Lower leg skin (tissue), 3 donors: ENCODE results near the gene GRB14.

ENCODE experiments used
- POLR2A ChIP-seq, 2 donors: fragments of 450-650 bp; IDR thresholded peaks; one replicate each; pipeline ENCODE4 v1.6.1; 2016 to 2017; ENCODE audit warnings: antibody characterized with exemption in 2 of 2, mild to moderate bottlenecking in 1 of 2, moderate library complexity in 1 of 2
- TF ChIP-seq, protein P1 (sequence below), 3 donors: fragments of 450-650 bp; IDR thresholded peaks; one replicate each; pipeline ENCODE4 v1.5.1; 2016; ENCODE audit warnings: antibody characterized with exemption in 3 of 3, mild to moderate bottlenecking in 3 of 3, moderate library complexity in 2 of 3

DNA sequence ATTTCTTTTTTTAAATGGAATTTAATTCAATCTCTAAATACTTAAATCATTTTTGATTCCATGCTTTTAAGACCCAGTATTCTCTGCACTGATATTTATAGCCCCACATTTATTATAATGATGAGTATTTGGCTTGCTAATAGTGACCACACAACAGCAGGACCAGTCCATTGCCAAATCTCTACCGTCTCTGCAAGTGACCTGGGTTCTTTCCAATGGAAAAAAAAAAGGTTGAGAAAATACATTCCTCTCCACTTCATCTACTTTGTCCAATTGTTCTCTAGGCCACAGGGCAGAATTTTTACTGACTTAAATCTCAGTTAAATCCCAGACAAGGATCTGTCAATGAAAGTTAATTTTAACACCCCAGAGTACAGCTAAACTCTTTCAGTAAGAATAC, 20.5 kb downstream of the GRB14 start:
- TF ChIP-seq, protein P1, sequence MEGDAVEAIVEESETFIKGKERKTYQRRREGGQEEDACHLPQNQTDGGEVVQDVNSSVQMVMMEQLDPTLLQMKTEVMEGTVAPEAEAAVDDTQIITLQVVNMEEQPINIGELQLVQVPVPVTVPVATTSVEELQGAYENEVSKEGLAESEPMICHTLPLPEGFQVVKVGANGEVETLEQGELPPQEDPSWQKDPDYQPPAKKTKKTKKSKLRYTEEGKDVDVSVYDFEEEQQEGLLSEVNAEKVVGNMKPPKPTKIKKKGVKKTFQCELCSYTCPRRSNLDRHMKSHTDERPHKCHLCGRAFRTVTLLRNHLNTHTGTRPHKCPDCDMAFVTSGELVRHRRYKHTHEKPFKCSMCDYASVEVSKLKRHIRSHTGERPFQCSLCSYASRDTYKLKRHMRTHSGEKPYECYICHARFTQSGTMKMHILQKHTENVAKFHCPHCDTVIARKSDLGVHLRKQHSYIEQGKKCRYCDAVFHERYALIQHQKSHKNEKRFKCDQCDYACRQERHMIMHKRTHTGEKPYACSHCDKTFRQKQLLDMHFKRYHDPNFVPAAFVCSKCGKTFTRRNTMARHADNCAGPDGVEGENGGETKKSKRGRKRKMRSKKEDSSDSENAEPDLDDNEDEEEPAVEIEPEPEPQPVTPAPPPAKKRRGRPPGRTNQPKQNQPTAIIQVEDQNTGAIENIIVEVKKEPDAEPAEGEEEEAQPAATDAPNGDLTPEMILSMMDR (IDR thresholded peaks at IDR 0.05) = no peak
- no peak for TF ChIP-seq POLR2A (IDR thresholded peaks at IDR 0.05)
